OCI-LY7 (cell line): ENCODE measurements around the gene CTSC.

Experiments used
- EZH2phosphoT487 ChIP-seq: fragments of 200-600 bp; sonication (generic); IDR thresholded peaks from 2 replicates; pipeline ENCODE4 v1.6.1; 2018; ENCODE audit warnings: low read depth, borderline replicate concordance, mild to moderate bottlenecking, mixed run types, antibody characterized with exemption, low read length, moderate library complexity, mixed read lengths
- TF ChIP-seq, protein P1 (sequence below): fragments of 200-600 bp; sonication (generic); conservative IDR thresholded peaks from 2 replicates; pipeline ENCODE4 v1.5.1; 2014; ENCODE audit warnings: mild to moderate bottlenecking, antibody characterized with exemption, low read length, moderate library complexity, mixed read lengths

DNA sequence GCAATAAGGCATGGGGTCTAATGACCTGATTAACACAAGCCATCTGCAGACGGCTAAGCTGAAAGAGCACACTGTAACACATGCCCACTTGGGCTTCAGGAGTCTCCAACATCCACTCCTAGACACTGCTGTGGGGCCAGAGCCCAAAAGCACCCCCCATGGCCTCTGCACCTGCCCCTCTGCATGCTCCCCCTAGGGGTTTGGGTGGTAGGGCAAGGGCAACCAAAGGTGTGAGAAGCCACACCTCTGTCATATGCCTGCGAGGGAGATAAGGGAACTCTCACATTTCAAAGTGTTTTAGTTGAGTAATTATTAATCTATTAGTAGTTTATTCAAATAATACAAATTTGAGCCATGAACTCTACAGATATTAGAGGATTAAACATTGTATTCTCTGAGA is 30.8 kb downstream of the CTSC start:
- TF ChIP-seq, protein P1, sequence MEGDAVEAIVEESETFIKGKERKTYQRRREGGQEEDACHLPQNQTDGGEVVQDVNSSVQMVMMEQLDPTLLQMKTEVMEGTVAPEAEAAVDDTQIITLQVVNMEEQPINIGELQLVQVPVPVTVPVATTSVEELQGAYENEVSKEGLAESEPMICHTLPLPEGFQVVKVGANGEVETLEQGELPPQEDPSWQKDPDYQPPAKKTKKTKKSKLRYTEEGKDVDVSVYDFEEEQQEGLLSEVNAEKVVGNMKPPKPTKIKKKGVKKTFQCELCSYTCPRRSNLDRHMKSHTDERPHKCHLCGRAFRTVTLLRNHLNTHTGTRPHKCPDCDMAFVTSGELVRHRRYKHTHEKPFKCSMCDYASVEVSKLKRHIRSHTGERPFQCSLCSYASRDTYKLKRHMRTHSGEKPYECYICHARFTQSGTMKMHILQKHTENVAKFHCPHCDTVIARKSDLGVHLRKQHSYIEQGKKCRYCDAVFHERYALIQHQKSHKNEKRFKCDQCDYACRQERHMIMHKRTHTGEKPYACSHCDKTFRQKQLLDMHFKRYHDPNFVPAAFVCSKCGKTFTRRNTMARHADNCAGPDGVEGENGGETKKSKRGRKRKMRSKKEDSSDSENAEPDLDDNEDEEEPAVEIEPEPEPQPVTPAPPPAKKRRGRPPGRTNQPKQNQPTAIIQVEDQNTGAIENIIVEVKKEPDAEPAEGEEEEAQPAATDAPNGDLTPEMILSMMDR: no peak
- TF ChIP-seq EZH2phosphoT487: no peak
